HG03139 (cell line): Measurements from ENCODE around the gene SND1.

Experiments used
- ATAC-seq: cut with Tn5 transposase; IDR thresholded peaks from one replicate; pipeline ENCODE4 v1.9.1; 2021; ENCODE audit not compliant: unreplicated experiment

Gene SND1

GRCh38 chr7:127858091-127858914 lies 206.3 kb downstream of the SND1 start:
- no peak for ATAC-seq

DNA sequence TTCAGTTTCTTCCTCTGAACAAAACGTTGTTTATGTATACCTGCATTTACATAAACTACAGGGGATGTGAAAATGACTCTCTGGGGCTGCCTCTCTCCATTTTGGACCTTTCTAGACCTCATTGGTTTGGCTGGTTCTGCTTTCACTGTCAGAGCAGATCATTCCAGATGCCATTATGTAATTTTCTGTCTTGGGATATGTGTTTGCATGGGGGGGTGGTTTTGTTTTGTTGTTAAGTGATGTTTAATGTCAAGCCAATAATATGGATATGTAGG lies 206.9 kb downstream of the SND1 start:
- no peak for ATAC-seq

DNA sequence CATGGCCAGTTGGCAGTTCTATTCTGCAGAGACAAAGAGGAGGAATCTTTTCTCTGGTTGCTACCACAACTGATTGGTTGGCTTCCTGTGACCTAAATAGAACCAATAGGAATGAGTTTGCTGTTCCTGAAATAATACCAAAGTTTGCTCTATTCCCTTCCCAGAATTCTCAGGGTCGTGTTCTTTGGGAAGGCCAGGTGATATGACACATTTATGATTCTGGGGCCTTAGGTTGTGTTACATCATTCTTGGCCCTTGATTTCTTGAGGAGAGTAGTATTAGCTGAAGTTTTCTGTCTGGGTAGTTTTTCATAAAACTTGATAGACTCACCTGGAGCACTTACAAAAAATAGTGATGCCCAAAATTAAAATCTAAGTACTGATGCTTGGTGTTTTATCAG lies 207.3 kb downstream of the SND1 start:
- no peak for ATAC-seq

GRCh38 chr7:127862525-127862924 lies 210.5 kb downstream of the SND1 start:
- no peak for ATAC-seq

DNA sequence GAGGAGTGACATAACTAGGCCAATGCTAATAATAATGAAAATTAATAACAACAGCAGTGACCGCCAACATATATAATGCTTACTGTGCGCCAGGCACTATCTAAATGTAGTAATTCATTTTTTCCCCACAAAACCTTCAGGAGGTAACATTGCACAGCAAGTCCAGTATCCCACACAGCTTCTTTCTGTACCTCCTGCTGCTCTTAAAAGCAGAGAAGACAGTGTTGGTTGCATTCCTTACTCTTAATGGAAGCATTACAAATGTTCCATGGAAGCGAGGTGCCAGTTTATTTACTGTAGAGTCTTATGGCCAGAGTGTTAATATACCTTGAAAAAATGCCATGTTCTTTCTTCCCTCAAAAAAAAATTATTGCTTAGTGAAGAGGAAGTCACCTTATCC lies 211.1 kb downstream of the SND1 start:
- ATAC-seq: no peak

GRCh38 chr7:127865466-127865865 lies 213.5 kb downstream of the SND1 start:
- no peak for ATAC-seq

GRCh38 chr7:127870231-127870907 lies 218.4 kb downstream of the SND1 start:
- ATAC-seq: no peak

- ATAC-seq: no peak
Observed at GRCh38 chr7:127871226-127871625, 219.2 kb downstream of the SND1 start.

GRCh38 chr7:127872122-127872521 lies 220.1 kb downstream of the SND1 start:
- peak; percentile 48 for ATAC-seq

DNA sequence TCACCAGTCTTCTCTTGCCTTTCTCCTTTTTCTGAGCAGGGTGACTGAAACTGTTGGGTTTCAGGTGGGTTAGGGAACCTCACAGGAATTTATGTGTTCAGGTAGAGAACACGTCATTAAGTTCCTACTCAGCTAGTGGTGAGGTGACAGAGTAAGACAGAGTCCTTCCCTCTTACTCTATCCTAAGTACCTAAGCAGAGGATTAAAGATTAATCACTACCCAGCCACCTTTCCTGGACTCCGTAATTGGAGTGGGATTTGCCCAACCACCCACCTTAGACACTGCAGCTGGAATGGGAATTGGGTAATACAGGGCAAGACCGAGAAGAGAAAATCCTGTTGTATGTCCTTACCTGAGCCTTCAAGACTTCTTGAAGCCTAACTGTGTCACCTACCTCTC lies 221.2 kb downstream of the SND1 start:
- ATAC-seq: no peak

GRCh38 chr7:127873715-127874636 lies 222.0 kb downstream of the SND1 start:
- ATAC-seq: no peak

- no peak for ATAC-seq
Observed at GRCh38 chr7:127874951-127875608, 223.1 kb downstream of the SND1 start.

DNA sequence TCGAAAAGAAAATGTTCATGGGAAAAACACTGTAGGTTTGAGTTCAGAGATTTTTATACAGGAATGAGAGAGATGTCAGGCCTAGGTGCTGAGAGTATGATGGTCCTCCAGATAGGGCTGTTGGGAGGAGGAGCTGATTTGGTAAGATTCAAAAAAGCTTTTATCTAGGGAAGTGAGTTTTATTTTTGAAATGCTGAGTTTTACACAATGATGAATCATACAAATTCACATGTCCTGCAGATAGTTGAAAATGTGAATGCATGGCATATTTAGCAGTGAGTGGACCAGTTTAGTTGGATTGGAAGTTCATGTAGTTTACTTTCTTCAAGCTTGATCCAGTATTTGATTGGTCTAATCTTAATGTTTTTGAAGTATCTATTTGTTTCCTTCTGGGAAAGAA lies 224.4 kb downstream of the SND1 start:
- ATAC-seq: no peak

- ATAC-seq: no peak
Observed at GRCh38 chr7:127877951-127878350, 226.0 kb downstream of the SND1 start.

- ATAC-seq: no peak
Observed at GRCh38 chr7:127878791-127879190, 226.8 kb downstream of the SND1 start.

DNA sequence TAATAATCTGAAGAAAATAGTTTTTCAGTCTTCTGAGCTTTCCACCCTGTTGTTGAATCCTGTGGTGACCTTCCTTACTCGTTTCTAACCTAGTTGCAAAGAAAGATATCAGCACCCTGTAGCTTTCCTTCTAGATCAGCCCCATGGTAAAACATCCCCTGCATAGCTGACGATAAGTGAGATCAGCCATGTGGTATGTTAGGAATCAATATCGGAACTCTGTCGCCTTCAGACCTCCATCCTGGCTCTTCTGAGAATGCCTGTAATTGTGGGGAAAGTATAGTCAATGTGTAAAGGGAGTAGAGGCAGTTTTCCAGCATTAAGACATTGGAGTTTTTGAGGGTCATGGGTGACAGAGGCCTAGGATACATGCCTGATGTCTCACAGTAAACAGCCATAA lies 227.4 kb downstream of the SND1 start:
- ATAC-seq: no peak

GRCh38 chr7:127879942-127880341 lies 227.9 kb downstream of the SND1 start:
- ATAC-seq: no peak

- ATAC-seq: no peak
Observed at GRCh38 chr7:127880454-127880853, 228.5 kb downstream of the SND1 start.

GRCh38 chr7:127881564-127881963 lies 229.6 kb downstream of the SND1 start:
- ATAC-seq: no peak

GRCh38 chr7:127882313-127882920 lies 230.4 kb downstream of the SND1 start:
- ATAC-seq: no peak

DNA sequence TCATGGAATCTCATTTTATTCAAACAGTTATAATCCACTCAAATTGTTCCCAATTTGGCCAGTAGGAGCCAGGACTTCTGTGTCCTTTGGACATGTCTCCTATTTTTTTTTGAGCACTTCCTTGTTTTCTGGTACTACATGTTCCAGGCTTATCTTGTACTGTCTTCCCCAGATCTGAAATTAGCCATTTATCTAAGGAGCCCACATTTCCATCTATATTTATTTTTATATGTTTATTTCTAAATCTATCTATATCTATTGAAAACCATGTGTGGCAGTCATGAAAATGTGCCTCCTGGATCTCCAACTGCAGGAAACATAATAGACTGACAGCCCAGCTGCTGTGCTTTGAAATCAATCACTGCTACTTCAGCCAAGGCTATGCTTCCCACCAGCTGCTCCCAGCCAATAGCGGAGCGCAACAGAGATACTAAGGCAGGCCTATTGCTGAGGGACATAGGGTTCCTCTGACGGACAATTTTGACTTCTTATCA lies 232.1 kb downstream of the SND1 start:
- no peak for ATAC-seq
